Stimulated activated CD4-positive, alpha-beta T cell treated with anti-CD3 and anti-CD28 coated beads, Interleukin-12 subunit alpha, Interleukin-12 subunit beta, amount 100 ng/mL, for 4 hours (primary cell): ENCODE results near the gene IFFO2.
A peak's percentile ranks its signal among the peaks of the same experiment; 100 is the strongest.

Source experiments
- DNase-seq: peaks from one replicate; pipeline ENCODE4 v3.0.0-alpha.2; 2020

The IFFO2 gene

DNA sequence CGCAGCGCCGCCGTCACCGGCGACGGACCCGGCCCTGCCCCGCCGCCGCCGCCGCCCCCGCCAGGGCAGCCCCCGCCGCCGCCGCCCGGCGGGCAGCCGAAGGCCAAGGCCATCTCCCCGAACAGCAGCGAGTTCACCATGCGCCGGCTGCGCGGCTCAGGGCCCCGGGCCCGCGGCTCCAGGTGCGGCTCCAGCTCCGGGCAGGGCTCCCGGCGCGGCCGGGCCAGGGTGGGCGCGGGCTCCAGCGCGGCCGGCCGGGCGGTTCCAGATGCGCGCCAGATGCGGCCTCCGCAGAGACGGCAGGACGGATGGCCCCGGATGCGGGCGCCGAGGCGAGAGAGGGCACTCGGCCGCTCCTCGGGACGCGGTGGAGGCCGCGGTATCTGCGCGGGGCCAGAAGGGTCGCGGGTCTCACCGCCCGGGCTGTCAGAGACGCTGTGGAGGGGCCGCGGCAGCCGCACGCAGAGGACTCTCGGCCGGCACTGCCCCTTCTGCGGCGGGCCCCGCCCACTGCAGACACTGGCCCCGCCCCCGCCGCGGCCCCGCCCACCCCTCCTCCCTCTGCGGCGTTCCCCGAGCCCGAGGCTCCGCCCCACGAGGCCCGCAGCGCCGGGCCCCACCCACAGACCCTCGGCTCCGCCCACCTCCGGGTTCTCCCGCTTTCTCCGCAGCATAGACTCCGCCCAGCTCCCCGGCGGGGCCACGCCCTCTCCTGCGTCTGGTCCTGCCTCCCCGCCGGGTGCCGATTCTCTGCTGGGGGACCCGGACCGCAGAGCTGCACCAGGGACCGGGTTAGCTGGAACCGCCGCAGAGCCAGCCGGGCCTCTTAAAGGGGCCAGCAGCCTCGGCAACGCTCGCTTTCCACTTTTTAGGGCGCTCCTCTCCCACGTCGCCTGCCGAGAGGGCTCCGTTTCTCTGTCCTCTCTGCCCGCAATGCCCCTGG, at the start of gene IFFO2:
IFFO2 (minus strand) TSS at position 484 of the 943 bp plus-strand sequence; CDS start at position 140, 344 bp downstream.
- DNase-seq, result peak; percentile 100

DNA sequence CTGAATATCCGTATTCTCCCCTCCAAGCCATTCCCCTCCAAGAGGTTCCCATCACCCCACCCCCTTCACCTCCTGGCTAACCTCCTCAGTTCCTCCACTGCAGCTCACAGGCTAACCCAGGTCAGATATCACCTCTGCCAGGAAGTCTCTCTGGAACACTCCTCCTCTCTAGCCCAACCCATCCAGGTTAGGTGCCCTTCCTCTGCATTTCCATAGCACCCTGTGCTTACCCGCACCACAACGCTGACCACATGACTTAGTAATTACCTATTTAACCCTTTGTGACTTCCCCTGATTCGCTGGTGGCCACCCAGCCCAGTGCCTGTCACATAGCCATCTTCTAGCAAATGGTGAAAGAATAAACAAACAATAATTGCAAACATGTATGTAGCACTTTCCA, 49.5 kb upstream of the IFFO2 start:
- DNase-seq, result no peak

- DNase-seq, result no peak
Measured at GRCh38 chr1:19003371-19004290, 47.2 kb upstream of the IFFO2 start.

GRCh38 chr1:19000065-19000464, 43.6 kb upstream of the IFFO2 start:
- DNase-seq, result no peak

DNA sequence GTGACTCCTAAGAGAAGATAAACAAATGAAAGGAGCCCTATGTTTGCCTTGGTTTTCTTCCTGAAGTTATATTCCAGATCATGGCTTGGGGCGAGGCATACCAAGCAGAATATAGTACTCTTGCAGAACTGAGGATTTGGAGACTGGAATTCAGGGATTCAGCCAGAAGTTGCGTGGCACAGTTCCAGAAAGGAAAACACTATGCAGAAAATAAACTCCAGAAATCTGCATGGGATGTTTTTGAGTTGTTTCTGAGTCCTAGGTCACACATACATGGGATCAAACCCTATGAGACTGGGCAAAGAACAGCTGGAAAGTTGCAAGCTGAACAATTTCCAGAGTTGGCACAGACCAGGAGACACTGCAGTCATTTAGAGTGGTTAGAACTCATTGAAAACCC, 42.9 kb upstream of the IFFO2 start:
- no peak for DNase-seq

DNA sequence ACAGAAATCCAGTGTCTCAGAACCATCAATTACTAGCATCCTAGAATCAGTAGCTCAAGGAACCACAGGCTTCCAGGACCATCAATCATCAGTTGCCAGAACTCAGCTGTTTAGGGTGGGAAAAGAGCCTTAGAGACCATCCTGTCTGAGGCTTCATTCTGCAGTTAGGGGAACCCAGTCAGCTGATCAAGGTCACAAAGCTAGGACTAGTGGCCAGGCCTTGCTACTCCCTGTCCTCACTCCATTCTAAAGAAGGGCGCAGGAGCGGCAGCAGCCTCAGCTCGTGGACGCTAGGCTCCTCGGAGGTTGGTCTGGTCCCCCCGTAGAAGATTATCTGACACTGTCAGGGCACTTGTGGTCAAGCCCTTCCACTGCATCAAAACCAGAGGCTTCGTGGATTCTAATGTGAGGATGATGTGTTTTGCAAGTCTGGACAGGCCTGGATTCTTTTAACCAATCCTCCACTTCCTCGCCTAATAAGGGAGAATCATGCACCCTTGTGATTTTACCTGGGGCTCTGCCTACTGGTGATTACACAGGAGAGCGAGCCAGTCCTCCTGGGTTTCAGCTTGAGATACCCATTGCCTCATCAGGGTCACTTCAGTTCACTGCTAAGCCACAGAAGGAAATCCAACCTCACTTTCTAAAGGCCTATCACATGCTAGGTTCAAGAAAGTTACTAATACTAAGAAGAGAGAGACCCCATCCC, 41.7 kb upstream of the IFFO2 start:
- no peak for DNase-seq

DNA sequence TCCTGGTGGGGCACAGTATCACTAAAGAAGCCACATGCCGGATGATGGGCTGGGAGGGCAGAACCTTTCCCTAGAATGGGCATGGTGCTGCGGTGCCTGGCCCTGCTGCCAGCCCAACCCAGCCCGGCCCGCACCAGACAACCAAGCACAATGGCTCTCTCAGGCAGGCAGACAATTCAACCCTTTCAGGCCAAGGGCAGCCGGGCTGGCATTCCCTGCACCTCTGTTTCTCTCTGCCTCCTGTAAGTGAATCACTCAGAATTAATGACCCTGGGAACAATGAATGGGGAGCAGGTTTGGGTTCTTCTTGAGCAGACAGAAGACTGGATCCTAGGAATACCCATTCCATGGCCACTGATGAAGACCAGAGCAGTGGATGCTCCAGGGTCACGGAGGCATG, 41.0 kb upstream of the IFFO2 start:
- DNase-seq, result no peak

- no peak for DNase-seq
Measured at GRCh38 chr1:18996548-18997177, 40.2 kb upstream of the IFFO2 start.

DNA sequence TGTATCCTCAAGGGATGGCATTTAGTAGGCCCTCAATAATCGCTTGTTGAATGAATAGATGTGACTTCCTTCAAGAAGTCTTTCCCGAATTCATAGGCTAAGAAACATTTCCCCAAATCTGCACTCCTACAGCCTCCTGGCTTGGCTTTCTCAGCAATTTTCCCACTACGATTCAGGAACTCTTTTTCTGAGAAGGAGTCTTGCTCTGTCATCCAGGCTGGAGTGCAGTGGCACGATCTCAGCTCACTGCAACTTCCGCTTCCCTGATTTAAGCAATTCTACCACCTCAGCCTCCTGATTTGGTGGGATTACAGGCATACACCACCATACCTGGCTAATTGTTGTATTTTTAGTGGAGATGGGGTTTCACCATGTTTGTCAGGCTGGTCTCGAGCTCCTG, 37.9 kb upstream of the IFFO2 start:
- DNase-seq, result no peak

- no peak for DNase-seq
Measured at GRCh38 chr1:18992646-18993045, 36.2 kb upstream of the IFFO2 start.

DNA sequence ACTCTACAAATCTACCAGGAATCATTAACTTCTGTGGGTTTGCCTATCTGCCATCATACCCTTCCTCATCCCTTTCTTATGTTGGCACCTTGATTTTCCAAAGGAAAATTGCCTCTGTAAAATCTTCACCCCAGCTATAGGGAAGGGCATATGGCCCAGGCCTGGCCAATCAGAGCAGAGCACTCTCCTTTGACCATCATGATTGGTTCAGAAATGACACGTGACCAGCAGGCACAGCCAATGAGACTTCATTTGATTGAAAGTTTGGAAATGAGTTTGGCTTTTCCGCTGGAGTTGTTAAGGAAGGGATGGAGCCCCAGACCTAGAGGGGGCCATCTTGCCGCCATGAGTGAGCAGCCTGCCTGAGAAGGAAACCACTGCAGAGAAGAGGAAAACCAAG, 35.1 kb upstream of the IFFO2 start:
- no peak for DNase-seq

GRCh38 chr1:18989896-18990295, 33.4 kb upstream of the IFFO2 start:
- no peak for DNase-seq

GRCh38 chr1:18989176-18989799, 32.8 kb upstream of the IFFO2 start:
- DNase-seq, result no peak

GRCh38 chr1:18981242-18981641, 24.8 kb upstream of the IFFO2 start:
- DNase-seq, result no peak

GRCh38 chr1:18978706-18979105, 22.2 kb upstream of the IFFO2 start:
- DNase-seq, result no peak

DNA sequence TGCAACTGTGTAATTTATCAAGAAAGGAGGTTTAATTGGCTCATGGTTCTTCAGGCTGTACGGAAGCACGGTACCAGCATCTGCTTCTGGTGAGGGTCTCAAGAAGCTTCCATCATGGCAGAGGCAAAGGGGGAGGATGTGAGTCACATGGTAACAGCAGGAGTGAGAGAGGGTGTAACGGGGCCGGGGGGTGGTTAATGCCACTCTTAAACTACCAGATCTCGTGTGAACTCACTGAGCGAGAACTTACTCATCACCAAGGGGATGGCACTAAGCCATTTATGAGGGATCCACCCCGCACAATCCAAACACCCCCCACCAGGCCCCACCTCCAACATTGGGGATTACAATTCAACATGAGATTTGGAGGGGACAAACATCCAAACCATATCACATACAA, 21.0 kb upstream of the IFFO2 start:
- no peak for DNase-seq

GRCh38 chr1:18976096-18976495, 19.6 kb upstream of the IFFO2 start:
- DNase-seq, result no peak

- no peak for DNase-seq
Measured at GRCh38 chr1:18974606-18975005, 18.1 kb upstream of the IFFO2 start.

DNA sequence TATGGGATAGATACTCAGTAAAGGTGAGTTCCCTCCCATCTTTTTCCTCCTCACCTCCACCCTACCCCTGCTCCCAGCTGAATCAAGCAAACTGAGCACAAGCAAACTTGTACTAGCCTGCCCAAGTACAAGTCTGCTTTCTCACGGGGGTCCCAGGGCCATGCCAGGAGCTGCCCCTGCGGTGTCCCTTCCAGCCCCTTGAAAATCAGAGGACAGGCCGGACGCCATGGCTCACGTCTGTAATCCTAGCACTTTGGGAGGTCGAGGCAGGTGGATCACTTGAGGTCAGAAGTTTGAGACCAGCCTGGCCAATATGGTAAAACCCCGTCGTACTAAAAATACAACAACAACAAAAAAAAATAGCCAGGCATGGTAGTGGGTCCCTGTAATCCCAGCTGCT, 17.5 kb upstream of the IFFO2 start:
- DNase-seq, result no peak

DNA sequence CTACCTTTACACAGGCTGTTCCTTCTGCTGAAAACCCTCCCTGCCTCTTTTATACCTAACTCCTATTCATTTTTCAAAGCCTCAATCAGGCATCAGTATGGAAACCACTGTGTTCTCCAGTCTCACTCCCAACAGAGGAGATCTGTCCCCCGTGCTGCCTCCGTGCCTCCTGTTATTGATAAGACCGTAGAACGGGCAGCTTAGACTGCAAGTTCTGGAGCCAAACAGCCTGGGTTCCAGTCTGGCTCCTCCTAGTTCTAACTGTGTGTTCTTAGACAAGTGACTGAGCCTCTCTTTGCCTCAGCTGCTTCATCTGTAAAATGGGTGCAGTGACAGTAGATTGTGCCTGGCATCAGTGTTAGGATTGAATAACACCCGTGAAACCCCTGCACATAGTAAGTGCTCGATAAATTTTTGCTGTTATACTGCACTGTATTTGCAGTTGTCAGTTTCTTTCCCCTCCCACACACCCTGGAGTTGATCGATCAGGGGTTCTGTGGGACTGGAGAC, 17.0 kb upstream of the IFFO2 start:
- DNase-seq, result no peak

DNA sequence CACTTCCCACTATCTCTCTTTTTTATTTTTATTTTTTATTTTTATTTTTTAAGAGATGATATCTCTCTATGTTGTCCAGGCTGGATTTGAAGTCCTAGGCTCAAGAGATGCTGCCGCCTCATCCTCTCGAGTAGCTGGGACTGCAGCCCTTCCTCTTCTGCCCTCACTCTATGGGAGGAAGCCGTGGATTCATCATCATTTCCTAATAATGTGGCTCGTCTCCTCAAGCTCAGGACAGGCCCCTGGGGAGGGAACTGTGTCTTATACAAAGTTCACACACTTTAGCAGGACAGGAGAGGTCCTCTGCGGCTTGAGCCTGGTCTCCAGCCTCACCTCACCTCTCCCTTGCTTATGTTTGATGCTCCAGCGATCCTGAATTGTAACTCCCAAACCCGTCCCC, 16.5 kb upstream of the IFFO2 start:
- DNase-seq, result no peak

GRCh38 chr1:18972531-18972930, 16.1 kb upstream of the IFFO2 start:
- DNase-seq, result no peak
